8988T (cell line): ENCODE data around the gene IFFO2.

Experiments used
- DNase-seq: peaks from one replicate; pipeline ENCODE4 v3.0.0; 2011

The IFFO2 gene

DNA sequence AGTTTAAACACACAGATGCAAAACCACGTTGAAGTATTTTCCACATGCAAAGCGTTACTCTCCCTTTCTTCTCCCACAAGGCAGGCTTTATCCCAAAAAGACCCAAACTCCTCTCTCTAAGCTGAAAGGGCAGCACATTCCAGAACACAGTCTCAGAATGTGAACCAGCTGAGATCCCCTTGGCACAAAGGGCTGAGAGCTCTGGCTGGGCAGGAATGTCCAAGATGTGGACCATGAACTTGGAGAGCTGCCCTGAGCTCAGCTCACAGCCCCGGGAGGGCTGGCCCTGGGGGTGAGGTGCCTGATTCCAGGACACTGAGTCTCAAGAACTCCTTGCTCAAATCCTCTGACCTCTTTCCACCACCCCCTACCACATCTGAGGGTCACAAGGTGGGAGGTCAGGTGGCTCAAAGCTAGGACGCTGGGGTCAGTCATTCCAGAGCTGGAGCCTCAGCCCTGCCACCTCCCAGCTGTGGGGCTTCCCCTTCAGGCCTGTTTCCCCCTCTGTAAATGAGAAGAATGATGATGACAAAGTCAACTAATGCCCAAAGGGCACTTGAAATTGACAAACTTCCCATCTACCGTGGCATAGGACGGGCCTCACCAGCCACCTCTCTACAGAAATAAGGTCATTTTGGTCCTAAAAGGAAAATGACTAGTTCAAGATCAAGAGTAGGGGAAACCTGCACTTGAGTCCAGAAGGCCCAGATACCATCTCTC lies 65.6 kb downstream of the IFFO2 start:
- DNase-seq = no peak

DNA sequence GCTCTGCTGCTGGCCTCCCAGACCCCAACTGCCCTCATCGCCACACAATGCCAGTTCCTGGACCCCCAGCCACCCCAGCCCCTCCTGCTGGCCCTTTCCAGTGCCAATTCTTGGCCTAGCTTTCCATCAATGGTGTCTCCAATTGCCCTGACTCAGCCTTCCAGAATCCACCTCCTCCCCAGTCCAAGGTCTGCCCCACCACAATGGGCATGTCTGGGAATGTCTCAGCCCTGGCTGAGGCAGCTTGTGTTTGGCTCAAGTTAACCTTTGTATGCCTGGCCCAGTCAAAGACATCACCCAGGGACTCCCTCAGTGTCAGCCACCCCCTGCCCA lies 70.5 kb downstream of the IFFO2 start:
- no peak for DNase-seq

DNA sequence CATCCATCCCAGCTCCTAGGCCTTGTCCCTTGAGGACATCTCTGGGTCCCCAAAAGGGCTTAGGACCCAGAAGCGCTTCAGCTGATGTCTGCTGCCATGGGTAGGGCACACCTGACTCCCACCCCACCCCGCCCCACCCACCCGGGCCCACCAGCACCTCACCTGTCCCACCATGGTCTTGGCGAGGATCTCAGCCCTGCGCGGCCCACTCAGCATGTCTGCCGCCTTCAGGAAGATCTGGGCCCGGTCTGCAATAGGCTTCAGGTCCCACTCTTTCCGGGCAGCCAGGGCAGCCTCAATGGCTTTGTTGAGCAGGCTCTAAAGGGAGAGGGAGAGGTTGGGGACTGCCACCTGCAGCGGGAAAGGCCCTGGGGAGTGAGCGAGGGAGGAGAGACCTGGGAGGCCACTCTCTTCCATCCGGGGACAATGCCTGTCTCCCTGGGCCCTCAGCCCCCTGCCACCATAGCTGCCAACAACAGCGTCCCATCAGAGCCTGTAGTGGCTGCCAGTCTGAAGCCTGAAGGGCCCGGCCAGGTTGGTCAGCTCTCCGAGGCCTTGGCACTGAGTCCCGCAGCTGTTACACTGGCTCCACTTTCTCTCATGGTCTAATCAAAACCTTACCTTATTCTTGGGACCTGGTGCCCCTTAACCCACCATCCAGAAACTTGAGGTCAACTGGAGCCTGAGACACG lies 71.0 kb downstream of the IFFO2 start:
- no peak for DNase-seq

GRCh38 chr1:18884727-18885126 lies 71.7 kb downstream of the IFFO2 start:
- no peak for DNase-seq

DNA sequence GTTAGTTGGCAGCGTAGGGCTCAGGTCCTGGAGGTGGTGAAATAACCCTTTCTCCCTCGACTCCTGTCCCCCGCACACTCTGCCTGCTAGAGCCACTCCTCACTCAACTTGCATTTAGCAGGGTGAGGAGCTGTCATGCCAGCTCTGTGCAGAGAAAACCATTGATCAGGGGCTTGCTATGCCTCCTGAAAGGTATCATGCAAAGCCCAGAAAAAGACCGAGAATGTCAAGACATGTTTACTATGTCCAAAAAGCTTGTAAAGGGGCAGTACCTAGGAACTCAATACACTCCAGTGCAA lies 72.1 kb downstream of the IFFO2 start:
- no peak for DNase-seq

GRCh38 chr1:18883636-18884418 lies 72.6 kb downstream of the IFFO2 start:
- DNase-seq = peak; percentile 61

- no peak for DNase-seq
Observed at GRCh38 chr1:18883079-18883478, 73.4 kb downstream of the IFFO2 start.

DNA sequence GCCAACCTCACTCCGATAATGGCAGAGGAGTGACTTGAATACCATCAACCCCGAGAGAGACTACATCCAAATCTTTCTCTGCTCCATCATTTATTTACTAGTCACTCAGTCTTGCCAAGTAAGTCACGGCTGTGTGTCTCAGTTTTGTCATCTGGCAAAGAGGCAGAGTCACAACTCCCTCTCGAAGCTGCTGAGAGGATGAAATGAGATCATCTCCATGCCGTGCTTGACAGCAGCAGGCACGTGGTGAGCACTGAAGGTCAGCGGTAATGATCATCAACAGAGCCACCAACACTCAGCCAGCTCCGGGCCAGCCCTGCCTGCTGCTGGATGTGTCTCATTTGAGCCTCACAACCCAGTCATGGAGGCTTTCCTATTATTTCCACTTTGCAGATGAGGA lies 74.0 kb downstream of the IFFO2 start:
- DNase-seq = no peak

DNA sequence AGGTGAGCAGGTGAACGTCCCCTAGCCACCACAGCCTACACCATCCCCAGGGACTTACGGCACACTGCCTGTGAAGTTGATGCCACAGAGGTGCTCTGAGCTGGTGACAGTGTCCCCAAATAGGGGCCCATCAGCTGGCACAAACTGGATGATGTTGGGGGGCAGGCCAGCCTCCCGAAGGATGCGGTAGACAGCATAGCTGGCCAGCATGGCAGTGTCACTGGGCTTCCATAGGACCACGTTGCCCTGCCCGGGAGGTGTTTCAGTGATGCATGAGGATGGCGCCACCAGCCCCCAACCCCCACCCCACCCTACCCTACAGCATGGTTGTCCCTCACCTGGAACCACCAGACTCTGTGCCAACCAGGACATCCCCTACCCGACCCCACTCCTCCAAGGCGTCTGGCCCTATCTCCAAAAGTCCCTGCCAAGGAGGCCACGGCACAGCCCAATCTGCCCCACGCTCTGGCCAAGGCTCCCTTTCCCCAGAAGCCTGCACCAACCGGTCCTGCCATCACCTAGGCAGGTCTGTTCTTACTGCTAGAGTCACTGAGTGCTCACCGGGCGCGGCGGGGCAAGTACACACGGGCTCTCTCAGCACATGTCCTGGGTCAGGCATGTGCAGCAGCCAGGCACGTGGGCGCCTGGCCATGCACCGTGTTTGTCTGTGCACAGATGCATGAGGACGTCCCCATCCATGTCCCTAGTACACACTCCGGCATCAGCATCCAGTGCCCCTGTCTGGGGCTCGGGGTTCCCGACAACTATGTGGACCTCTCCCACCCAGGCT lies 74.6 kb downstream of the IFFO2 start:
- DNase-seq = no peak

DNA sequence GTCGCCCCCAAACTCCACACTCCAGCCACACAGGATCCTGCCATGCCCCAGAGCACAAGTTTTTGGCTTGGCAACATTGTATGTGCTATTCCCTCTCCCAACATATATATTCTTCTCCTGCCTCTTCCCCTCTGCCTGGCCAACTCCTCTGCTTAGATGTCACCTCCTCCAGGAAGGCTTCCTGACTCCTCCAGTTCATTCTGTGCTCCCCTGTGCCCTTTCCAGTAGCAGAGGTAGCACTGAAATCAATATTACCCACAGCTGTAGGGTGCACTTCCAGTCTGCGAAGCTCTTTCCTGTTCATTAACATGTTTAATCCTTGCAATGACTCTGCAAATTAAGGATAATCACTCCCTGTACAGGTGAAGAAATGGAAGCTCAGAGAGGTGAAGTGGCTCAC lies 75.3 kb downstream of the IFFO2 start:
- DNase-seq = no peak

- no peak for DNase-seq
Observed at GRCh38 chr1:18880585-18880984, 75.9 kb downstream of the IFFO2 start.

DNA sequence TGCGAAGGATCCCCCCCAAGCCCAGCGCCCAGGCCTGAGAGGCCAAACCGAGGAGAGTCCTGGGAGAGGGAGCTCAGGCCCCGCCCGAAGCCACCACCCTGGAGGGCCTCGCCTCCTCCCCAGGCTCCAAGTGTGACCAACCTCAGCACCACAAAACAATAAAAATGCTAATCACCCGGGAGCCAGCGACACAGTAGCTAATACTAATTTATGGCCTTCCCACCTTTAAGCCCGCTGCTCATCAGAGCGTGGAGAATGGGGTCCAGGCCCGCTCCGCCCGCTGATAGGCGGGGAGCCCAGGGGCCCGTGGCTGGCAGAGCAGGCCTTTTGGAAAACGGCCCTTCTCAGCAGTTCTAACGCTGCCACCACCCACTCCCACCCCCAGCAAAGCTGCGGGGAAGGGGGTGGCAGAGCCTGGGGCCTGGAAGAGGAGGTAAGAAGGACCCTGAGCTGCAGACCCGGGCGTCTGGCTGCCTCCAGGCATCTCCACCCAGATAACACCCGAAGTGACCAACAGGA lies 76.6 kb downstream of the IFFO2 start:
- DNase-seq = no peak

- no peak for DNase-seq
Observed at GRCh38 chr1:18879215-18879790, 77.2 kb downstream of the IFFO2 start.

GRCh38 chr1:18878538-18879214 lies 77.8 kb downstream of the IFFO2 start:
- DNase-seq = no peak

DNA sequence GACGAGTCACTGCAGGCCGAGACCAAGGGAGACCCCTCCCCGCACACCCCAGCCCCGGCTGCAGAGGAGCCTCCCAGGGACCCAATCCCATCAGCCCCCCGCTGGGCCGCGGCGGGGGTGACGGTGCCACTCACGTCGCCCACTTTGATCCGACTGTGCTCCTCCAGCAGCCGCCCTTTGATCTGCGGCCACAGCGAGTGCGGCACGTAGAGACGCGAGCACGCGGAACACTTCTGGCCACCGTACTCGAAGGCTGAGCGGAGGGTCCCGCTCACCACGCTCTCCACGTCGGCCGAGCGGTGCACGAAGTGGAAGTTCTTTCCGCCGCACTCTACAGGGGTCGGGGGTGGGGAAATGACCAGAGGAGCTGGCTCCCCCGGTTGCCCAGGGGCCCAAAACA lies 79.2 kb downstream of the IFFO2 start:
- no peak for DNase-seq

DNA sequence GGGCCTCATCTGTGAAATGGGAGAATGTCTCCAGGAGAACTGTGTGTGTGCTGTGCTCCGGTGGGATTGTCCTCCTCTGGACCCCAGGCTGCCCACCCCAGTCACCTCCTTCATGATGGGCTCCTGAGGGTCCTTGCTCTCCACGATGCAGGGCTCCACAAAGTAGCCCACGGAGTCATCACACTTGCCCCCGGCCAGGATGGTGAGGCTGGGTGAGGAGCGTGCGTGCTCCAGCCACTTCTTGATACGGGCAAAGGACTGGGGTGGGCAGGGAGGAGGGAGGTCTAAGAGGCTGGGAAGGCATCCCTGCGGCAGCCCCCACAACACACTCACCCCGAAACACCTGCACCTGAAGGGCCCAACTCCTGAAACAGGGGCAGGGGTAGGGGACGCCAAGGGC lies 80.3 kb downstream of the IFFO2 start:
- no peak for DNase-seq

- no peak for DNase-seq
Observed at GRCh38 chr1:18875796-18876128, 80.7 kb downstream of the IFFO2 start.

DNA sequence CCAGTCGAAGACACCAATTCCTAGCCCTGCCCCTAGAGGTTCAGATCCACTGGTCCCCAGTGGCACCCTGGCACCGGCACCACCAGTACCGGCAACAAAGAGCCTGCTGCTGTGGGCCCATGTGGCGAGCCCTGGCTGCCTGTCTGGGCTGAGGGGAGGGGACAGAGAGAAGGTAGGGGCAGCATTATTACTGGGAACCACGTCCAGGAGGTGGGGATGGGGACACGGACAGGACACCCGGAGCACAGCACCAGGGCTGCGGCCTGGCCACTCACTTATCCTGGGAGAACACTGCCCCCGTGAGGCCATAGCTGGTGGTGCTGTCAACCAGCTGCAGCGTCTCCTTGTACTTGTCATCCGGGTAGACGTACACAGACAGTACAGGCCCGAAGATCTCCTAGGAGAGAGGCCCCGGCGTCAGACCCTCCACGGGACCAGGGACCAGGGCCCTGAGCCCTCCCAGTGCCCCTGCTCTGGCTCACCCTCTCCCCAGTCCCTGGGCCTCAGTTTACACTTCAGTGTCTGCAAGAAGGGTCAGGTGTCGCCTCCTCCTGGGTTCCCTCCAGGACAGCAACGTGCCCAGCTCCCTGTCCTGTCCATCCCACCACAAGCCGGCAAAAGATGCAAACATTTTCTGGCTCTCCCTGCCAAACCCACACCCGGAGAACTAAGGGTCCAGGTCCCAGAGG lies 81.2 kb downstream of the IFFO2 start:
- DNase-seq = peak; percentile 95

- DNase-seq = no peak
Observed at GRCh38 chr1:18874600-18874999, 81.9 kb downstream of the IFFO2 start.

GRCh38 chr1:18874036-18874435 lies 82.4 kb downstream of the IFFO2 start:
- no peak for DNase-seq

- no peak for DNase-seq
Observed at GRCh38 chr1:18872071-18872611, 84.3 kb downstream of the IFFO2 start.
